ENCODE data around the gene ODAD2. TPM values are rescaled to one million over a fixed set of nuclear protein-coding genes. Genes with fewer than 3 reads are reported as not detected.

Gene ODAD2
- total RNA-seq: under 1 TPM in 2 of 4 donors, not detected in 2; 0.19 to 0.29 TPM

- DNase-seq: no peak
- WGBS, 2 donors: 2 to 15% methylated on average over 19 to 29 of the region's 30 CpGs
- H3K36me3 ChIP-seq: no peaks in the 10 kb centered on the region
- peak within 1 kb of the TSS in 3 of 4 donors; percentile 18 to 54 (median 26) for H3K27ac ChIP-seq
- H3K27me3 ChIP-seq: peaks cover 0 to 39% (median 0%) of the 10 kb centered on the region in 4 donors
- intact Hi-C loops (cut with DNase I): no loop called here
- peak within 1 kb of the TSS; percentile 44 to 70 (median 58) for H3K4me3 ChIP-seq
- TF ChIP-seq POLR2A (IDR thresholded peaks at IDR 0.05): no peak
- TF ChIP-seq CTCF (IDR thresholded peaks at IDR 0.05): no peak
- H3K4me1 ChIP-seq: peaks cover 0 to 19% (median 3%) of the 10 kb centered on the region in 3 donors
- no peaks in the 10 kb centered on the region for H3K9me3 ChIP-seq
Observed at GRCh38 chr10:27998954-27999275, at the start of gene ODAD2. ODAD2 (minus strand) TSS chr10:27999079; CDS start chr10:27995142, 3,937 bp downstream.

GRCh38 chr10:28047061-28047460 is 48.2 kb upstream of the ODAD2 start:
- WGBS, 2 donors: 66 to 73% methylated on average over 4 of the region's 4 CpGs
- H3K9me3 ChIP-seq: no peaks in the 10 kb centered on the region
- no peaks in the 10 kb centered on the region for H3K36me3 ChIP-seq
- H3K27me3 ChIP-seq: no peaks in the 10 kb centered on the region
- H3K4me3 ChIP-seq: no peak overlapping the region
- DNase-seq: no peak
- intact Hi-C loops (cut with DNase I): no loop called here
- H3K4me1 ChIP-seq: no peaks in the 10 kb centered on the region
- no peak overlapping the region for H3K27ac ChIP-seq
- TF ChIP-seq POLR2A (IDR thresholded peaks at IDR 0.05) (no peak), CTCF (IDR thresholded peaks at IDR 0.05) (no peak)

- Histone ChIP-seq H3K9me3 (no peaks in the 10 kb centered on the region), H3K27ac (no peak overlapping the region), H3K27me3 (no peaks in the 10 kb centered on the region), H3K4me1 (no peaks in the 10 kb centered on the region), H3K36me3 (no peaks in the 10 kb centered on the region), H3K4me3 (no peak overlapping the region)
- 44 to 52% methylated on average over 3 of the region's 3 CpGs for WGBS, 2 donors
- intact Hi-C loops (cut with DNase I): no loop called here
- no peak for DNase-seq
- no peak for TF ChIP-seq POLR2A (IDR thresholded peaks at IDR 0.05)
- TF ChIP-seq CTCF (IDR thresholded peaks at IDR 0.05): no peak
Observed at GRCh38 chr10:28046579-28046978, 47.7 kb upstream of the ODAD2 start.

- intact Hi-C loops (cut with DNase I): no loop called here
- H3K36me3 ChIP-seq: no peaks in the 10 kb centered on the region
Observed at GRCh38 chr10:28043941-28044340, 45.1 kb upstream of the ODAD2 start.

GRCh38 chr10:28036587-28036986 is 37.7 kb upstream of the ODAD2 start:
- intact Hi-C loops (cut with DNase I): no loop called here
- Histone ChIP-seq H3K9me3 (no peaks in the 10 kb centered on the region), H3K27ac (no peak overlapping the region), H3K36me3 (no peaks in the 10 kb centered on the region), H3K27me3 (peaks cover 0 to 5% (median 0%) of the 10 kb centered on the region in 4 donors), H3K4me1 (no peaks in the 10 kb centered on the region), H3K4me3 (no peak overlapping the region)
- 77 to 79% methylated on average over 3 of the region's 3 CpGs for WGBS, 2 donors
- TF ChIP-seq POLR2A (IDR thresholded peaks at IDR 0.05) (no peak), CTCF (IDR thresholded peaks at IDR 0.05) (no peak)
- DNase-seq: no peak

More at GRCh38 chr10:28043941-28044340, 45.1 kb upstream of the ODAD2 start:
- TF ChIP-seq CTCF (IDR thresholded peaks at IDR 0.05): no peak
- no peak for TF ChIP-seq POLR2A (IDR thresholded peaks at IDR 0.05)
- 61 to 68% methylated on average over 1 of the region's 1 CpG for WGBS, 2 donors
- H3K4me3 ChIP-seq: no peak overlapping the region
- H3K9me3 ChIP-seq: no peaks in the 10 kb centered on the region
- DNase-seq: no peak
- H3K27ac ChIP-seq: no peak overlapping the region
- H3K4me1 ChIP-seq: no peaks in the 10 kb centered on the region
- H3K27me3 ChIP-seq: peaks cover 0 to 3% (median 0%) of the 10 kb centered on the region in 4 donors

Data from esophagus squamous epithelium (tissue), 5 donors.